SU-DHL-6 (cell line): Measurements from ENCODE around the gene TOGARAM2.

Experiments used
- EZH2phosphoT487 ChIP-seq: fragments of 200-600 bp; sonication (generic), shearing (Covaris generic); conservative IDR thresholded peaks from 2 replicates; pipeline ENCODE4 v1.6.1; 2018; ENCODE audit warnings: mild to moderate bottlenecking, antibody characterized with exemption, low read length, moderate library complexity, mixed read lengths
- TF ChIP-seq, protein P1 (sequence below): fragments of 200-600 bp; sonication (generic); IDR thresholded peaks from one replicate; pipeline ENCODE4 v1.5.1; 2017; ENCODE audit warnings: antibody characterized with exemption, mild to moderate bottlenecking, low read length, moderate library complexity; ENCODE audit not compliant: insufficient read depth, poor library complexity, severe bottlenecking

DNA sequence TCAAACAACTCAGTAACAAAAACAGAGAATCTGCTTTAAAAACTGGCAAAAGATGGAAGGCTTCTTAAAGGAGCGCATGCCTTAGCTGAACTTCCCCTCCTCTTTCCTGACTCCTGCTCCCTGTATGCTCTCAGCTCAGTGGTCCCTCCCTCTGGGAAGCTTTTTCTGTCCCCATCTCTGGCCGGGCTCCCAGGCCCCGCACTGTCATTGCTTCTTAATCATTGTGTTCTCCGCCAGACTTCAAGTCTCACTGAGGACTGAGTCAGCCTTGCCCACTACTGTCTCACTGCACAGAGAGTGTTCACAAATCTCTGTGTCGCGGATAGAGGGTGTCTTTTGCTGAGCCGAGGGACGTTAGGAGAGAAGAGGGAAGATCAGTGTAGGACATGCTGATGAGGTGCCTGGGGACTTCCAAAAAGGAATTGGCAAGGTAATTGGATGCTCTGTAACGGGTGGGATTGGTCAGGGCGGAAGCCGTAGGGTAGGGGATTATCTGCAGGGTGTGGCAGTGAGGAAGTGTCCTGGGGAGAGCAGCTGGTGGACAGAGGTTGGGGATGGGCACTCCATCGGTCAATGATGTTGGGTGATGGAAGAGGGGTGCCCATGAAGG, 16.2 kb downstream of the TOGARAM2 start:
- TF ChIP-seq, protein P1, sequence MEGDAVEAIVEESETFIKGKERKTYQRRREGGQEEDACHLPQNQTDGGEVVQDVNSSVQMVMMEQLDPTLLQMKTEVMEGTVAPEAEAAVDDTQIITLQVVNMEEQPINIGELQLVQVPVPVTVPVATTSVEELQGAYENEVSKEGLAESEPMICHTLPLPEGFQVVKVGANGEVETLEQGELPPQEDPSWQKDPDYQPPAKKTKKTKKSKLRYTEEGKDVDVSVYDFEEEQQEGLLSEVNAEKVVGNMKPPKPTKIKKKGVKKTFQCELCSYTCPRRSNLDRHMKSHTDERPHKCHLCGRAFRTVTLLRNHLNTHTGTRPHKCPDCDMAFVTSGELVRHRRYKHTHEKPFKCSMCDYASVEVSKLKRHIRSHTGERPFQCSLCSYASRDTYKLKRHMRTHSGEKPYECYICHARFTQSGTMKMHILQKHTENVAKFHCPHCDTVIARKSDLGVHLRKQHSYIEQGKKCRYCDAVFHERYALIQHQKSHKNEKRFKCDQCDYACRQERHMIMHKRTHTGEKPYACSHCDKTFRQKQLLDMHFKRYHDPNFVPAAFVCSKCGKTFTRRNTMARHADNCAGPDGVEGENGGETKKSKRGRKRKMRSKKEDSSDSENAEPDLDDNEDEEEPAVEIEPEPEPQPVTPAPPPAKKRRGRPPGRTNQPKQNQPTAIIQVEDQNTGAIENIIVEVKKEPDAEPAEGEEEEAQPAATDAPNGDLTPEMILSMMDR: no peak
- TF ChIP-seq EZH2phosphoT487: no peak
